KMS-11 (cell line): ENCODE results near the gene HOATZ.

Experiments
- H2AFZ ChIP-seq: fragments of 200-600 bp; sonication (generic); 2 replicates; pipeline ENCODE4 v1.6.1; 2016; ENCODE audit warnings: antibody characterized with exemption, mixed run types, low read depth
- H3K27ac ChIP-seq: fragments of 200-600 bp; sonication (generic); 2 replicates; pipeline ENCODE4 v1.6.1; 2016; ENCODE audit warnings: mild to moderate bottlenecking, mixed run types
- H3K27me3 ChIP-seq: fragments of 200-600 bp; sonication (generic); 2 replicates; pipeline ENCODE4 v1.6.1; 2017; ENCODE audit warnings: mild to moderate bottlenecking, low read depth, mixed run types, moderate library complexity; ENCODE audit not compliant: insufficient read depth
- H3K36me3 ChIP-seq: fragments of 200-600 bp; sonication (generic); 2 replicates; pipeline ENCODE4 v1.6.1; 2017; ENCODE audit warnings: mild to moderate bottlenecking, mixed run types; ENCODE audit not compliant: insufficient read depth
- H3K4me1 ChIP-seq: fragments of 200-600 bp; sonication (generic); 2 replicates; pipeline ENCODE4 v1.6.1; 2016; ENCODE audit warnings: mild to moderate bottlenecking, low read depth, mixed run types; ENCODE audit not compliant: poor library complexity, severe bottlenecking
- H3K4me2 ChIP-seq: fragments of 200-600 bp; sonication (generic); 2 replicates; pipeline ENCODE4 v1.7.0; 2016; ENCODE audit warnings: mild to moderate bottlenecking, mixed run types
- H3K4me3 ChIP-seq: fragments of 200-600 bp; sonication (generic); IDR thresholded peaks from 2 replicates; pipeline ENCODE4 v1.6.1; 2017; ENCODE audit warnings: low read depth, low read length, mixed read lengths; ENCODE audit not compliant: insufficient read depth
- H3K79me2 ChIP-seq: fragments of 200-600 bp; sonication (generic); 2 replicates; pipeline ENCODE4 v1.6.1; 2016; ENCODE audit warnings: low read depth, mixed run types; ENCODE audit not compliant: insufficient read depth
- H3K9ac ChIP-seq: fragments of 200-600 bp; sonication (generic); 2 replicates; pipeline ENCODE4 v1.6.1; 2016; ENCODE audit warnings: mild to moderate bottlenecking, mixed run types
- H4K20me1 ChIP-seq: fragments of 200-600 bp; sonication (generic); 2 replicates; pipeline ENCODE4 v1.6.1; 2016; ENCODE audit warnings: mild to moderate bottlenecking, mixed run types; ENCODE audit not compliant: insufficient read depth
- TF ChIP-seq, protein P1 (sequence below): fragments of 200-600 bp; sonication (generic); conservative IDR thresholded peaks from 2 replicates; pipeline ENCODE4 v1.6.1; 2017; ENCODE audit warnings: low read depth, mild to moderate bottlenecking, antibody characterized with exemption, low read length, moderate library complexity, mixed read lengths

HOATZ gene

DNA sequence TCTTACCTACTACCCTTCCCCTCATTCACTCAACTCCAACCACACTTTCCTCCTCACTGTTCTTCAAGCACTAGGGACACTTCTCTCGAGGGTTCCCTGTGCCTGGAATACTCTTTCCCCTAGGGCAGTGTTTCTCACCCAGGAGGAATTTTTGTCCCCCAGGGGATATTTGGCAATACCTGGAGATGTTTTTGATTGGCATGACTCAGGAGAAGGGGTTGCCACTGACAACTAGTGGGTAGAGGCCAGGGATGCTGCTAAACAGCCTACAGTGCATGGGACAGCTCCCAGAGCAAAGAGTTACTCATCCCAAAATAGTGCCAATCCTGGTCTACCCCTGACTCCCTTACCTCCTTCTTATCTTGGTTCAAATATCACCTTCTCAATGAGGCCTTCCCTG is 42.4 kb upstream of the HOATZ start:
- Histone ChIP-seq H3K4me2 (no peak overlapping the region), H3K27ac (no peak overlapping the region), H3K36me3 (no peaks in the 10 kb centered on the region), H2AFZ (no peak overlapping the region), H3K4me3 (no peak overlapping the region), H3K79me2 (no peaks in the 10 kb centered on the region), H3K4me1 (peaks cover under 1% of the 10 kb centered on the region), H3K9ac (no peak overlapping the region), H3K27me3 (no peaks in the 10 kb centered on the region), H4K20me1 (no peaks in the 10 kb centered on the region)
- TF ChIP-seq, protein P1, sequence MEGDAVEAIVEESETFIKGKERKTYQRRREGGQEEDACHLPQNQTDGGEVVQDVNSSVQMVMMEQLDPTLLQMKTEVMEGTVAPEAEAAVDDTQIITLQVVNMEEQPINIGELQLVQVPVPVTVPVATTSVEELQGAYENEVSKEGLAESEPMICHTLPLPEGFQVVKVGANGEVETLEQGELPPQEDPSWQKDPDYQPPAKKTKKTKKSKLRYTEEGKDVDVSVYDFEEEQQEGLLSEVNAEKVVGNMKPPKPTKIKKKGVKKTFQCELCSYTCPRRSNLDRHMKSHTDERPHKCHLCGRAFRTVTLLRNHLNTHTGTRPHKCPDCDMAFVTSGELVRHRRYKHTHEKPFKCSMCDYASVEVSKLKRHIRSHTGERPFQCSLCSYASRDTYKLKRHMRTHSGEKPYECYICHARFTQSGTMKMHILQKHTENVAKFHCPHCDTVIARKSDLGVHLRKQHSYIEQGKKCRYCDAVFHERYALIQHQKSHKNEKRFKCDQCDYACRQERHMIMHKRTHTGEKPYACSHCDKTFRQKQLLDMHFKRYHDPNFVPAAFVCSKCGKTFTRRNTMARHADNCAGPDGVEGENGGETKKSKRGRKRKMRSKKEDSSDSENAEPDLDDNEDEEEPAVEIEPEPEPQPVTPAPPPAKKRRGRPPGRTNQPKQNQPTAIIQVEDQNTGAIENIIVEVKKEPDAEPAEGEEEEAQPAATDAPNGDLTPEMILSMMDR: no peak

DNA sequence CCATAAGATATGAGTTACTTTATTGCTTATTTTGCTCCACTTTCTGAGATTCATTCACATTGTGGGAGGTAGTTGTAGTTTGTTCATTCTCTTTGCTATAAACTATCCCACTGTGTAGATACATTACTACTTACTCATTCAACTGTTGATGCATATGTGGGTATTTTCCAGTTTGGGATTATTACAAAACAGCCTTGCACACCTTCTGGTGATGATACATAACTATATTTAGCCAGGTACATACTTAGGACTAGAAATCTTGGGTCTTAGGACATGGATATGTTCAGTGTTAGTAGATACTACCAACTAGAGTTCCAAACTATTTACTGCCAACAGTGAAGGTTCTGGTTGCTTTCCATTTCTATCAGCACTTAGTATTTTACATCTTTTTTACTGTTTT is 40.1 kb upstream of the HOATZ start:
- Histone ChIP-seq H3K4me3 (no peak overlapping the region), H3K9ac (no peak overlapping the region), H3K36me3 (no peaks in the 10 kb centered on the region), H2AFZ (no peak overlapping the region), H3K4me2 (no peak overlapping the region), H4K20me1 (no peaks in the 10 kb centered on the region), H3K27me3 (no peaks in the 10 kb centered on the region), H3K79me2 (no peaks in the 10 kb centered on the region), H3K27ac (no peak overlapping the region), H3K4me1 (peaks cover 11% of the 10 kb centered on the region)
- TF ChIP-seq, protein P1: no peak

DNA sequence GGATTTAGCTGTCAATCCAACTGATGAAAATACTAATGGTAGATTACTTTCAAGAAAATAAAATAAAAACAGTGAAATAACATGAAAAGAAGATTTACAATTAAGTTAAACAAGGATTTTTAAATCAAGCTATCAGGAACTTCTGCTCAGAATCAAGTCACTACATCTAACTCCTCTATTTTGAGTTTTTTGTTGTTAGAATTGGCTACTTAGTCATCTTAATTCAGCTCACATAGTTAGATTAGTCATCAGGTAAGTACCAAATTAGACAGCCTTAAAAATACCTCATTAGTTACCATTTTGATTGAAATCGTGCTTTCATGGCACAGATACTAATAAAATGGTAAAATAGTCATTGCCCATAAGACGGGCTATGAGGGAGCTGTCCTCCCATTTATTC is 38.2 kb upstream of the HOATZ start:
- no peak overlapping the region for H2AFZ ChIP-seq

DNA sequence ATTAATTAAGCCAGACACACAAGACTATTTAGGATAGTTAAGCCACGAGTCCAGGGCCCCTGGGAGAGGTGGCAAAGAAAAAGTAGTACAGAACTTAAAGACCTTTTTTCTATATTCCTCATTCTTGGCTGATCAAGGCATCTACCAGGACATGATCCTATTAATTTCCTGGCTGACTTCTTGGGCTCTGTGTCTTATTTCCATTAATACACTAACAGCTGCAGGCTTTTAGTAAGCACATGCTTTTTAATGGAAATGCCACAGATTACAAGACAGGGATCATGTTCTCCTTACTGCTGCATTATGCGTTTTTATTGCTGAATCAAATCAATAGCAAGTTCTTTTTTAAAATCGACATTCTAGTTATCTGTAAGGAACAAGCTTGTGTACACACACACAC is 37.6 kb upstream of the HOATZ start:
- H3K4me2 ChIP-seq: no peak overlapping the region
- TF ChIP-seq, protein P1: no peak
- H3K4me1 ChIP-seq: peaks cover 11% of the 10 kb centered on the region
- H3K27ac ChIP-seq: no peak overlapping the region
- H3K4me3 ChIP-seq: no peak overlapping the region
- no peaks in the 10 kb centered on the region for H3K27me3 ChIP-seq
- no peaks in the 10 kb centered on the region for H4K20me1 ChIP-seq
- no peak overlapping the region for H3K9ac ChIP-seq
- H3K79me2 ChIP-seq: no peaks in the 10 kb centered on the region
- no peaks in the 10 kb centered on the region for H3K36me3 ChIP-seq
- no peak overlapping the region for H2AFZ ChIP-seq

More for the DNA sequence above, 38.2 kb upstream of the HOATZ start:
- Histone ChIP-seq H3K27ac (no peak overlapping the region), H3K4me2 (no peak overlapping the region), H3K79me2 (no peaks in the 10 kb centered on the region), H3K4me1 (peaks cover 11% of the 10 kb centered on the region), H3K36me3 (no peaks in the 10 kb centered on the region), H3K4me3 (no peak overlapping the region), H3K9ac (no peak overlapping the region), H3K27me3 (no peaks in the 10 kb centered on the region), H4K20me1 (no peaks in the 10 kb centered on the region)
- TF ChIP-seq, protein P1: no peak
